H1 (cell line): ENCODE results near the gene CEP76. TPM values are rescaled to one million over a fixed set of nuclear protein-coding genes. Genes with fewer than 3 reads are reported as not detected.

Source experiments
- CTCF ChIA-PET: fragments of 300-600 bp; sonication (Branson Sonifier 250); formaldehyde crosslinking; loops from one replicate; lab custom pipeline; 2021; ENCODE audit not compliant: partially characterized antibody; lab: Charles Lee
- POLR2A ChIA-PET: fragments of 300-600 bp; sonication (Branson Sonifier 250); formaldehyde crosslinking; loops from one replicate; lab custom pipeline; 2021; ENCODE audit warnings: inconsistent platforms; ENCODE audit not compliant: partially characterized antibody; lab: Charles Lee
- DNase-seq, 2 experiments: peaks; one replicate each; pipeline versions ENCODE4 v3.0.0 to v3.0.0-alpha.2; 2010 to 2022; ENCODE audit warnings: low spot score in 2 of 2, low read depth in 1 of 2, mixed read lengths in 1 of 2
- FAIRE-seq: peaks from 2 replicates; lab custom pipeline; 2011; peaks lifted over from hg19 to GRCh38; lab: Jason Lieb, UNC
- H2AFZ ChIP-seq: 2 replicates; pipeline ENCODE4 v1.8.1; 2012; ENCODE audit warnings: low read length, inconsistent platforms
- H2AK5ac ChIP-seq: 2 replicates; pipeline ENCODE4 v1.6.1; 2013; ENCODE audit warnings: low read depth, low read length
- H2BK120ac ChIP-seq: replicated peaks from 2 replicates; pipeline ENCODE3; 2013; ENCODE audit warnings: low read depth, low read length, inconsistent platforms
- H2BK12ac ChIP-seq: 2 replicates; pipeline ENCODE4 v1.6.1; 2013; ENCODE audit warnings: low read depth, low read length
- H2BK15ac ChIP-seq: 2 replicates; pipeline ENCODE4 v1.6.1; 2013; ENCODE audit warnings: low read length
- H2BK20ac ChIP-seq: 2 replicates; pipeline ENCODE4 v1.6.1; 2013; ENCODE audit warnings: low read length
- H2BK5ac ChIP-seq: 2 replicates; pipeline ENCODE4 v1.6.1; 2013; ENCODE audit warnings: low read depth, low read length
- H3K14ac ChIP-seq: 2 replicates; pipeline ENCODE4 v1.6.1; 2013; ENCODE audit warnings: inconsistent platforms; ENCODE audit not compliant: insufficient read length
- H3K18ac ChIP-seq: 2 replicates; pipeline ENCODE4 v1.6.1; 2013; ENCODE audit warnings: low read length; ENCODE audit errors: extremely low read depth
- H3K23ac ChIP-seq: 2 replicates; pipeline ENCODE4 v1.6.1; 2013; ENCODE audit warnings: inconsistent platforms; ENCODE audit not compliant: insufficient read length
- H3K23me2 ChIP-seq: 2 replicates; pipeline ENCODE4 v1.6.1; 2013; ENCODE audit warnings: low read depth, low read length
- H3K27ac ChIP-seq: 2 replicates; pipeline ENCODE4 v1.6.1; 2011; ENCODE audit warnings: low read depth, low read length, inconsistent platforms
- H3K27me3 ChIP-seq, 4 experiments: replicated peaks in 1 of 4; 1 replicate in 1 of 4; 2 replicates in 3 of 4; pipeline versions ENCODE4 v1.6.1 to v1.8.1; 2011 to 2013; ENCODE audit warnings: low read length in 3 of 4, mild to moderate bottlenecking in 3 of 4, inconsistent platforms in 2 of 4, mixed read lengths in 2 of 4, moderate library complexity in 1 of 4; ENCODE audit not compliant: control insufficient read depth in 3 of 4, insufficient read depth in 3 of 4; ENCODE audit errors: extremely low read depth in 1 of 4
- H3K36me3 ChIP-seq, 4 experiments: 2 replicates each; pipeline versions ENCODE4 v1.6.1 to v1.8.1; 2011 to 2013; ENCODE audit warnings: mild to moderate bottlenecking in 4 of 4, low read length in 3 of 4, moderate library complexity in 2 of 4, control low read depth in 1 of 4, inconsistent platforms in 1 of 4; ENCODE audit not compliant: insufficient read depth in 4 of 4, control insufficient read depth in 2 of 4
- H3K4ac ChIP-seq: replicated peaks from 2 replicates; pipeline ENCODE3; 2013; ENCODE audit warnings: low read length, low read depth, mixed read lengths, inconsistent platforms; ENCODE audit not compliant: insufficient read length
- H3K4me1 ChIP-seq, 4 experiments: replicated peaks in 1 of 4; 1 replicate in 1 of 4; 2 replicates in 3 of 4; pipeline versions ENCODE4 v1.6.1 to v1.8.1; 2011 to 2013; ENCODE audit warnings: low read length in 3 of 4, inconsistent platforms in 2 of 4, mixed read lengths in 1 of 4; ENCODE audit not compliant: insufficient read depth in 4 of 4, control insufficient read depth in 3 of 4
- H3K4me2 ChIP-seq, 2 experiments: 2 replicates each; pipeline versions ENCODE4 v1.6.1 to v1.8.1; 2011 to 2013; ENCODE audit warnings: low read depth in 2 of 2, low read length in 2 of 2, control low read depth in 1 of 2, inconsistent platforms in 1 of 2, mild to moderate bottlenecking in 1 of 2; ENCODE audit not compliant: insufficient read depth in 1 of 2
- H3K4me3 ChIP-seq, 4 experiments: fragments of 200-600, 300-600 bp in 1 of 4; sonication (generic), shearing (Covaris generic), sonication (Bioruptor Twin) in 1 of 4; 2 replicates each; pipeline versions ENCODE4 v1.5.1 to v1.8.1; 2011 to 2016; ENCODE audit warnings: low read length in 4 of 4, low read depth in 3 of 4, control low read depth in 2 of 4, inconsistent platforms in 2 of 4, mild to moderate bottlenecking in 2 of 4, mixed read lengths in 1 of 4, moderate library complexity in 1 of 4; ENCODE audit not compliant: insufficient read depth in 2 of 4; ENCODE audit errors: extremely low read depth in 1 of 4
- H3K56ac ChIP-seq: replicated peaks from 2 replicates; pipeline ENCODE3; 2013; ENCODE audit warnings: low read depth, mild to moderate bottlenecking, mixed read lengths, low read length, inconsistent platforms; ENCODE audit not compliant: insufficient read length
- H3K79me1 ChIP-seq: 2 replicates; pipeline ENCODE4 v1.6.1; 2013; ENCODE audit warnings: low read depth, low read length, control low read depth
- H3K79me2 ChIP-seq, 2 experiments: 2 replicates each; pipeline versions ENCODE4 v1.6.1 to v1.8.1; 2012 to 2013; ENCODE audit warnings: low read length in 2 of 2, mild to moderate bottlenecking in 2 of 2, inconsistent platforms in 1 of 2; ENCODE audit not compliant: insufficient read depth in 2 of 2, control insufficient read depth in 1 of 2
- H3K9ac ChIP-seq, 4 experiments: replicated peaks in 1 of 4; 1 replicate in 1 of 4; 2 replicates in 3 of 4; pipeline versions ENCODE4 v1.6.1 to v1.8.1; 2011 to 2013; ENCODE audit warnings: low read depth in 3 of 4, low read length in 3 of 4, control low read depth in 2 of 4, mild to moderate bottlenecking in 2 of 4, moderate library complexity in 2 of 4, inconsistent platforms in 1 of 4; ENCODE audit errors: extremely low read depth in 1 of 4
- H3K9me3 ChIP-seq, 2 experiments: 2 replicates each; pipeline versions ENCODE4 v1.6.1 to v1.8.1; 2012 to 2013; ENCODE audit warnings: mild to moderate bottlenecking in 2 of 2, moderate library complexity in 2 of 2, control low read depth in 1 of 2, inconsistent platforms in 1 of 2, low read depth in 1 of 2, low read length in 1 of 2, mixed read lengths in 1 of 2; ENCODE audit not compliant: insufficient read depth in 2 of 2
- H4K20me1 ChIP-seq, 2 experiments: replicated peaks in 1 of 2; 2 replicates each; pipeline versions ENCODE3 to v1.8.1; 2011 to 2013; ENCODE audit warnings: inconsistent platforms in 2 of 2, low read length in 2 of 2, mild to moderate bottlenecking in 1 of 2; ENCODE audit not compliant: insufficient read depth in 2 of 2, control insufficient read depth in 1 of 2
- H4K5ac ChIP-seq: 2 replicates; pipeline ENCODE4 v1.6.1; 2013; ENCODE audit warnings: low read length, low read depth, mixed read lengths, inconsistent platforms; ENCODE audit not compliant: insufficient read length
- H4K8ac ChIP-seq: 2 replicates; pipeline ENCODE4 v1.8.0; 2013; ENCODE audit warnings: mild to moderate bottlenecking, moderate library complexity, low read length, inconsistent platforms; ENCODE audit not compliant: insufficient read depth; ENCODE audit errors: extremely low read depth
- H4K91ac ChIP-seq: replicated peaks from 2 replicates; pipeline ENCODE3; 2013; ENCODE audit warnings: low read length, mixed read lengths, inconsistent platforms; ENCODE audit not compliant: insufficient read length
- WGBS, 2 experiments: shearing (Covaris generic) in 1 of 2; methylation state at CpG; one replicate each; pipeline versions ENCODE4 v1.1.6 to v1.1.7; 2013 to 2015; ENCODE audit warnings: low lambda C conversion rate in 2 of 2, mixed read lengths in 2 of 2, inconsistent platforms in 1 of 2, low coverage in 1 of 2, missing lambda C conversion rate in 1 of 2; ENCODE audit not compliant: insufficient replicate concordance in 2 of 2, insufficient coverage in 1 of 2, insufficient read length in 1 of 2; ENCODE audit errors: extremely low coverage in 1 of 2, missing lambda C conversion rate in 1 of 2; 5-methylcytosine and 5-hydroxymethylcytosine counted together
- polyA plus RNA-seq, 7 experiments: library from polyadenylated mRNA; depleted of rRNA in 3 of 7; stranded (reverse) in 5 of 7; unstranded in 2 of 7; fragments of >200 nt in 5 of 7; fragments of 200-250 nt in 2 of 7; gene quantifications; 1 replicate in 5 of 7; 2 replicates in 1 of 7; 4 replicates in 1 of 7; pipeline versions ENCODE4 v1.2.1 to v1.2.3, GENCODE V29; 2011 to 2013; ENCODE audit warnings: missing spikeins in 2 of 7, mixed read lengths in 2 of 7
- total RNA-seq: library from RNA; stranded (reverse); fragmentation: NEBNext Ultra II Directional; extraction: Animal tissue kit (Norgen Biotek cat#: 25700); gene quantifications from 2 replicates; pipeline ENCODE4 v1.2.1, GENCODE V29; 2021
- TF ChIP-seq, protein P1 (sequence below), 3 experiments: IDR thresholded peaks; 1 replicate in 2 of 3; 2 replicates in 1 of 3; pipeline versions ENCODE4 v1.5.1 to v1.6.1; 2011; ENCODE audit warnings: low read length in 3 of 3, mild to moderate bottlenecking in 3 of 3, inconsistent platforms in 2 of 3, low read depth in 1 of 3, moderate library complexity in 1 of 3; ENCODE audit not compliant: insufficient read depth in 1 of 3; ENCODE audit errors: control extremely low read depth in 1 of 3

Gene CEP76
- total and polyA plus RNA-seq, 2 of the 8 experiments (the other 6 are each of a cell fraction or from before 2014, with no cell fraction given) = 9.0 to 18.1 TPM

DNA sequence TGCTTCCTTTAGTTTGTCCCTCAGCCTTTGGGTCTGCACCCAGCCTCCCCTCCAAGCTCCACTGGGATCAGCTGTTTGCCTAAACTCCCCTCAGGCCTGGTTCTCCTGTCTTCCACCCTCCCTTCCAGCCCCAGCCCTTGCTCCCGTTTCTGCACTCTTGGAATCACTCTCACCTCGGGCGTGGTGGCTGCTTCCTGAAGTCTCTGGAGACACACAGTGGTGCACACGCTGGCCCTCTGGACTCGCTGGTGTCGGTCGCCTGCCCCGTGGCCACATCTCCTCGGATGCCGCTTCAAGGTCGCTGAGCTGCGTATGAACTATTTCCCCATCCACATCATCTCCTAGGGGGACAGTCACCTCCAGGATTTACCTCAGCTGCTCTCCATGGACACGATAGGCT lies 46.6 kb upstream of the CEP76 start:
- Histone ChIP-seq H3K18ac (no peak overlapping the region), H3K9me3 (no peaks in the 10 kb centered on the region), H2BK15ac (no peak overlapping the region), H2AK5ac (no peak overlapping the region), H3K4me1 (no peaks in the 10 kb centered on the region), H2BK120ac (no peak overlapping the region), H3K4me2 (no peak overlapping the region), H3K4ac (no peak overlapping the region), H3K36me3 (no peaks in the 10 kb centered on the region), H2BK5ac (no peak overlapping the region), H3K27me3 (no peaks in the 10 kb centered on the region), H3K23me2 (no peaks in the 10 kb centered on the region), H3K23ac (no peak overlapping the region), H4K8ac (no peak overlapping the region), H3K79me1 (no peaks in the 10 kb centered on the region), H3K27ac (no peak overlapping the region), H3K9ac (no peak overlapping the region), H2AFZ (no peak overlapping the region), H3K79me2 (no peaks in the 10 kb centered on the region), H4K5ac (no peak overlapping the region), H4K20me1 (peaks cover 0 to 1% of the 10 kb centered on the region in 2 experiments), H3K4me3 (no peak overlapping the region), H2BK12ac (no peak overlapping the region), H3K56ac (no peak overlapping the region), H4K91ac (no peak overlapping the region), H2BK20ac (no peak overlapping the region), H3K14ac (no peak overlapping the region)
- FAIRE-seq (no peak), DNase-seq (no peak)
- CTCF ChIA-PET = interaction anchor here (0.8 to 2.1 kb wide), 5 partner anchors 13 to 330 kb away, joined by 3 to 7 read pairs (median 5); no protein-coding TSS in a partner anchor
- POLR2A ChIA-PET = no interaction called here
- WGBS, 2 experiments = 95% methylated on average over 13 of the region's 13 CpGs; no CpG with 5 or more reads in 1 of the 2 experiments
- TF ChIP-seq, protein P1, sequence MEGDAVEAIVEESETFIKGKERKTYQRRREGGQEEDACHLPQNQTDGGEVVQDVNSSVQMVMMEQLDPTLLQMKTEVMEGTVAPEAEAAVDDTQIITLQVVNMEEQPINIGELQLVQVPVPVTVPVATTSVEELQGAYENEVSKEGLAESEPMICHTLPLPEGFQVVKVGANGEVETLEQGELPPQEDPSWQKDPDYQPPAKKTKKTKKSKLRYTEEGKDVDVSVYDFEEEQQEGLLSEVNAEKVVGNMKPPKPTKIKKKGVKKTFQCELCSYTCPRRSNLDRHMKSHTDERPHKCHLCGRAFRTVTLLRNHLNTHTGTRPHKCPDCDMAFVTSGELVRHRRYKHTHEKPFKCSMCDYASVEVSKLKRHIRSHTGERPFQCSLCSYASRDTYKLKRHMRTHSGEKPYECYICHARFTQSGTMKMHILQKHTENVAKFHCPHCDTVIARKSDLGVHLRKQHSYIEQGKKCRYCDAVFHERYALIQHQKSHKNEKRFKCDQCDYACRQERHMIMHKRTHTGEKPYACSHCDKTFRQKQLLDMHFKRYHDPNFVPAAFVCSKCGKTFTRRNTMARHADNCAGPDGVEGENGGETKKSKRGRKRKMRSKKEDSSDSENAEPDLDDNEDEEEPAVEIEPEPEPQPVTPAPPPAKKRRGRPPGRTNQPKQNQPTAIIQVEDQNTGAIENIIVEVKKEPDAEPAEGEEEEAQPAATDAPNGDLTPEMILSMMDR (IDR thresholded peaks at IDR 0.05; ENCODE audit: control extremely low read depth in 1 of 3, insufficient read depth in 1 of 3, low read depth in 1 of 3, low read length in 3 of 3) = no peak
